ENCODE data around the gene CRACR2B. TPM values are rescaled to one million over a fixed set of nuclear protein-coding genes. Genes with fewer than 3 reads are reported as not detected.

CRACR2B gene
- polyA plus RNA-seq, 3 donors: 1.0 to 11.0 (median 1.4) TPM

GRCh38 chr11:852762-853161 is 25.0 kb downstream of the CRACR2B start:
- TF ChIP-seq CTCF (IDR thresholded peaks at IDR 0.05): no peak
- Histone ChIP-seq H3K27ac (ENCODE audit: low read depth in 1 of 2, low read length in 2 of 2) (no peak overlapping the region), H3K79me2 (ENCODE audit: insufficient read depth, low read length) (no peaks in the 10 kb centered on the region), H3K27me3 (ENCODE audit: control insufficient read depth in 2 of 2, insufficient read depth in 2 of 2, low read length in 2 of 2) (peaks cover 6 to 24% of the 10 kb centered on the region in 2 donors), H3K4me1 (ENCODE audit: control insufficient read depth in 1 of 2, insufficient read depth in 2 of 2, low read length in 2 of 2) (peaks cover 12 to 18% of the 10 kb centered on the region in 2 donors), H3K4me2 (replicated peaks; ENCODE audit: extremely low read depth, low read length, poor library complexity, severe bottlenecking) (no peak overlapping the region), H3K9ac (ENCODE audit: insufficient read depth, low read length, poor library complexity, severe bottlenecking) (no peak overlapping the region), H3K4me3 (replicated peaks in 1 of 3; ENCODE audit: low read depth in 2 of 3, low read length in 3 of 3) (no peak overlapping the region), H4K20me1 (ENCODE audit: insufficient read depth, low read length) (peaks cover 80% of the 10 kb centered on the region), H3K36me3 (replicated peaks in 1 of 2; ENCODE audit: control insufficient read depth in 1 of 2, insufficient read depth in 2 of 2, low read length in 2 of 2) (no peaks in the 10 kb centered on the region), H2AFZ (ENCODE audit: insufficient read depth, low read depth, low read length, poor library complexity, severe bottlenecking) (no peak overlapping the region), H3K9me3 (replicated peaks in 1 of 2; ENCODE audit: control insufficient read depth in 1 of 2, insufficient read depth in 1 of 2, low read length in 2 of 2) (no peaks in the 10 kb centered on the region)
- DNase-seq: no peak
- peaks cover 11% of the 10 kb centered on the region for H3K4me1 Mint-ChIP-seq
- peaks cover 2 to 6% of the 10 kb centered on the region in 2 donors for H3K36me3 Mint-ChIP-seq
- intact Hi-C loops (cut with micrococcal nuclease): no loop called here
- no peak overlapping the region for H3K27ac Mint-ChIP-seq
- H3K27me3 Mint-ChIP-seq (ENCODE audit: low read depth in 3 of 3): peaks cover 12 to 35% (median 23%) of the 10 kb centered on the region in 3 donors
- no peak overlapping the region for H3K4me3 Mint-ChIP-seq
- 97% methylated on average over 5 of the region's 15 CpGs for WGBS (ENCODE audit: insufficient coverage)
- peaks cover 0 to 3% (median 0%) of the 10 kb centered on the region in 7 donors for H3K9me3 Mint-ChIP-seq

GRCh38 chr11:853682-854448 is 26.1 kb downstream of the CRACR2B start:
- Histone ChIP-seq H3K9me3 (replicated peaks in 1 of 2; ENCODE audit: control insufficient read depth in 1 of 2, insufficient read depth in 1 of 2, low read length in 2 of 2) (no peaks in the 10 kb centered on the region), H3K4me3 (replicated peaks in 1 of 3; ENCODE audit: low read depth in 2 of 3, low read length in 3 of 3) (no peak overlapping the region), H3K27me3 (ENCODE audit: control insufficient read depth in 2 of 2, insufficient read depth in 2 of 2, low read length in 2 of 2) (peaks cover 2 to 15% of the 10 kb centered on the region in 2 donors), H2AFZ (ENCODE audit: insufficient read depth, low read depth, low read length, poor library complexity, severe bottlenecking) (no peak overlapping the region), H3K36me3 (replicated peaks in 1 of 2; ENCODE audit: control insufficient read depth in 1 of 2, insufficient read depth in 2 of 2, low read length in 2 of 2) (no peaks in the 10 kb centered on the region), H3K9ac (ENCODE audit: insufficient read depth, low read length, poor library complexity, severe bottlenecking) (no peak overlapping the region), H4K20me1 (ENCODE audit: insufficient read depth, low read length) (peaks cover 77% of the 10 kb centered on the region), H3K27ac (ENCODE audit: low read depth in 1 of 2, low read length in 2 of 2) (no peak overlapping the region), H3K79me2 (ENCODE audit: insufficient read depth, low read length) (no peaks in the 10 kb centered on the region), H3K4me2 (replicated peaks; ENCODE audit: extremely low read depth, low read length, poor library complexity, severe bottlenecking) (no peak overlapping the region), H3K4me1 (ENCODE audit: control insufficient read depth in 1 of 2, insufficient read depth in 2 of 2, low read length in 2 of 2) (peaks cover 5 to 7% of the 10 kb centered on the region in 2 donors)
- H3K36me3 Mint-ChIP-seq: peaks cover 2 to 6% of the 10 kb centered on the region in 2 donors
- H3K4me3 Mint-ChIP-seq: no peak overlapping the region
- TF ChIP-seq CTCF (IDR thresholded peaks at IDR 0.05): no peak
- H3K27ac Mint-ChIP-seq: no peak overlapping the region
- H3K4me1 Mint-ChIP-seq: peaks cover 6% of the 10 kb centered on the region
- intact Hi-C loops (cut with micrococcal nuclease): no loop called here
- peaks cover 7 to 27% (median 19%) of the 10 kb centered on the region in 3 donors for H3K27me3 Mint-ChIP-seq (ENCODE audit: low read depth in 3 of 3)
- WGBS (ENCODE audit: insufficient coverage): 95% methylated on average over 19 of the region's 27 CpGs
- H3K9me3 Mint-ChIP-seq: peaks cover 0 to 2% (median 0%) of the 10 kb centered on the region in 7 donors
- DNase-seq: no peak
